Osteoblast (primary cell): ENCODE results near the gene KRTAP9-3. TPM values are rescaled to one million over a fixed set of nuclear protein-coding genes. Genes with fewer than 3 reads are reported as not detected.
A peak's percentile ranks its signal among the peaks of the same experiment; 100 is the strongest.
"Not testable (repeated sequence)": the region's sequence is repeated elsewhere in the genome, so short reads cannot be mapped to it uniquely, and the experiment has no call there.

ENCODE experiments used
- DNase-seq: peaks from one replicate; pipeline ENCODE4 v3.0.0; 2011; ENCODE audit warnings: low spot score, mixed read lengths; ENCODE audit not compliant: insufficient read length; ENCODE audit errors: missing footprints
- H2AFZ ChIP-seq: 2 replicates; pipeline ENCODE4 v1.6.0; 2011; ENCODE audit warnings: mild to moderate bottlenecking, low read length
- H3K27ac ChIP-seq: 2 replicates; pipeline ENCODE4 v1.5.1; 2011; ENCODE audit warnings: mild to moderate bottlenecking, low read depth, low read length, moderate library complexity
- H3K27me3 ChIP-seq: 2 replicates; pipeline ENCODE4 v1.6.0; 2012; ENCODE audit warnings: mild to moderate bottlenecking, control low read depth, inconsistent platforms, low read length, moderate library complexity; ENCODE audit not compliant: insufficient read depth
- H3K36me3 ChIP-seq: 2 replicates; pipeline ENCODE4 v1.5.1; 2011; ENCODE audit warnings: mild to moderate bottlenecking, low read length, control low read depth, moderate library complexity; ENCODE audit not compliant: insufficient read depth
- H3K4me1 ChIP-seq: 2 replicates; pipeline ENCODE4 v1.5.1; 2011; ENCODE audit warnings: mild to moderate bottlenecking, low read length, control low read depth, moderate library complexity; ENCODE audit not compliant: insufficient read depth
- H3K4me2 ChIP-seq: 2 replicates; pipeline ENCODE4 v1.6.0; 2011; ENCODE audit warnings: mild to moderate bottlenecking, low read length; ENCODE audit not compliant: insufficient read depth
- H3K4me3 ChIP-seq: fragments of 200-600 bp; sonication (generic); 3 replicates; pipeline ENCODE4 v1.5.1; 2012; ENCODE audit warnings: mild to moderate bottlenecking, low read length, inconsistent platforms; ENCODE audit not compliant: insufficient read depth
- H3K79me2 ChIP-seq: 2 replicates; pipeline ENCODE4 v1.6.0; 2012; ENCODE audit warnings: mild to moderate bottlenecking, low read length, control low read depth, inconsistent platforms; ENCODE audit not compliant: insufficient read depth
- H3K9me3 ChIP-seq: 2 replicates; pipeline ENCODE4 v1.5.1; 2011; ENCODE audit warnings: low read depth, low read length, control low read depth
- H4K20me1 ChIP-seq: 2 replicates; pipeline ENCODE4 v1.6.0; 2012; ENCODE audit warnings: mild to moderate bottlenecking, low read length, control low read depth; ENCODE audit not compliant: insufficient read depth
- CTCF ChIP-seq: IDR thresholded peaks from 2 replicates; pipeline ENCODE4 v1.5.1; 2011; ENCODE audit warnings: mild to moderate bottlenecking, low read depth, low read length, moderate library complexity; ENCODE audit errors: extremely low read depth
- total RNA-seq: library from RNA; depleted of rRNA; stranded (reverse); fragments of >200 nt; gene quantifications from 2 replicates; pipeline ENCODE4 v1.2.3, GENCODE V29; 2012

Gene KRTAP9-3
- total RNA-seq, 1 donor: not detected

- H3K27ac ChIP-seq: no peak overlapping the region
- H4K20me1 ChIP-seq: no peaks in the 10 kb centered on the region
- no peaks in the 10 kb centered on the region for H3K27me3 ChIP-seq
- no peak for TF ChIP-seq CTCF
- H3K9me3 ChIP-seq: no peaks in the 10 kb centered on the region
- no peaks in the 10 kb centered on the region for H3K79me2 ChIP-seq
- H3K36me3 ChIP-seq: no peaks in the 10 kb centered on the region
- no peak overlapping the region for H3K4me3 ChIP-seq
- no peak overlapping the region for H2AFZ ChIP-seq
- no peak for DNase-seq
- no peak overlapping the region for H3K4me2 ChIP-seq
- no peaks in the 10 kb centered on the region for H3K4me1 ChIP-seq
Observed at GRCh38 chr17:41267711-41268110, 35.5 kb downstream of the KRTAP9-3 start.

GRCh38 chr17:41271323-41271722, 39.1 kb downstream of the KRTAP9-3 start:
- H3K4me1 ChIP-seq, H3K4me3 ChIP-seq, H3K79me2 ChIP-seq, H4K20me1 ChIP-seq, H3K9me3 ChIP-seq, H3K4me2 ChIP-seq, H2AFZ ChIP-seq, DNase-seq, H3K36me3 ChIP-seq, H3K27me3 ChIP-seq, H3K27ac ChIP-seq: not testable (repeated sequence)

- H3K4me2 ChIP-seq: no peak overlapping the region
- DNase-seq: no peak
- no peaks in the 10 kb centered on the region for H3K27me3 ChIP-seq
- no peak overlapping the region for H3K27ac ChIP-seq
- H3K9me3 ChIP-seq: no peaks in the 10 kb centered on the region
- H4K20me1 ChIP-seq: no peaks in the 10 kb centered on the region
- no peak for TF ChIP-seq CTCF
- no peaks in the 10 kb centered on the region for H3K36me3 ChIP-seq
- H3K4me1 ChIP-seq: no peaks in the 10 kb centered on the region
- no peak overlapping the region for H3K4me3 ChIP-seq
- H2AFZ ChIP-seq: no peak overlapping the region
- H3K79me2 ChIP-seq: no peaks in the 10 kb centered on the region
Observed at GRCh38 chr17:41271858-41272257, 39.6 kb downstream of the KRTAP9-3 start.

GRCh38 chr17:41275648-41276190, 43.5 kb downstream of the KRTAP9-3 start, which contains the start of gene KRTAP9-7:
TSS of gene KRTAP9-7 (plus strand) at chr17:41275698. CDS start at chr17:41275698, 0 bp downstream.
- H4K20me1 ChIP-seq, H3K4me1 ChIP-seq, H3K27me3 ChIP-seq, H2AFZ ChIP-seq, H3K36me3 ChIP-seq, H3K79me2 ChIP-seq, H3K27ac ChIP-seq, DNase-seq, H3K4me3 ChIP-seq, H3K4me2 ChIP-seq, H3K9me3 ChIP-seq: not testable (repeated sequence)

- Histone ChIP-seq H2AFZ (peak overlapping the region; percentile 63), H3K4me3 (no peak overlapping the region), H3K9me3 (no peaks in the 10 kb centered on the region), H3K4me1 (no peaks in the 10 kb centered on the region), H3K27me3 (no peaks in the 10 kb centered on the region), H4K20me1 (no peaks in the 10 kb centered on the region), H3K4me2 (no peak overlapping the region), H3K36me3 (no peaks in the 10 kb centered on the region), H3K27ac (no peak overlapping the region), H3K79me2 (no peaks in the 10 kb centered on the region)
- no peak for DNase-seq
- no peak for TF ChIP-seq CTCF
Observed at GRCh38 chr17:41278176-41278955, 46.1 kb downstream of the KRTAP9-3 start.
